ENCODE results near the gene CPNE7.
"Not testable (repeated sequence)": the region's sequence is repeated elsewhere in the genome, so short reads cannot be mapped to it uniquely, and the experiment has no call there.

Gene CPNE7

GRCh38 chr16:89629827-89630610, 54.5 kb downstream of the CPNE7 start:
- in situ Hi-C loops (cut with MboI; ENCODE audit: low sequenced_read_pairs, unreplicated experiment) = no loop called here
- DNase-seq (ENCODE audit: low spot score) = no peak
- TF ChIP-seq CTCF (IDR thresholded peaks at IDR 0.05; ENCODE audit: borderline replicate concordance, control extremely low read depth, extremely low read depth, insufficient read depth, missing control alignments) = no peak

GRCh38 chr16:89633064-89633631, 57.6 kb downstream of the CPNE7 start:
- in situ Hi-C loops (cut with MboI; ENCODE audit: low sequenced_read_pairs, unreplicated experiment) = no loop called here
- DNase-seq (ENCODE audit: low spot score) = no peak
- no peak for TF ChIP-seq CTCF (IDR thresholded peaks at IDR 0.05; ENCODE audit: borderline replicate concordance, control extremely low read depth, extremely low read depth, insufficient read depth, missing control alignments)

GRCh38 chr16:89634463-89635385, 59.2 kb downstream of the CPNE7 start:
- DNase-seq (ENCODE audit: low spot score); in situ Hi-C loops (cut with MboI; ENCODE audit: low sequenced_read_pairs, unreplicated experiment): not testable (repeated sequence)

GRCh38 chr16:89636663-89637062, 61.1 kb downstream of the CPNE7 start:
- in situ Hi-C loops (cut with MboI; ENCODE audit: low sequenced_read_pairs, unreplicated experiment) = no loop called here
- no peak for TF ChIP-seq CTCF (IDR thresholded peaks at IDR 0.05; ENCODE audit: borderline replicate concordance, control extremely low read depth, extremely low read depth, insufficient read depth, missing control alignments)
- DNase-seq (ENCODE audit: low spot score) = no peak

GRCh38 chr16:89637379-89637778, 61.8 kb downstream of the CPNE7 start:
- DNase-seq (ENCODE audit: low spot score) = no peak
- in situ Hi-C loops (cut with MboI; ENCODE audit: low sequenced_read_pairs, unreplicated experiment) = no loop called here
- TF ChIP-seq CTCF (IDR thresholded peaks at IDR 0.05; ENCODE audit: borderline replicate concordance, control extremely low read depth, extremely low read depth, insufficient read depth, missing control alignments) = no peak

- no peak for DNase-seq (ENCODE audit: low spot score)
- in situ Hi-C loops (cut with MboI; ENCODE audit: low sequenced_read_pairs, unreplicated experiment) = no loop called here
- TF ChIP-seq CTCF (IDR thresholded peaks at IDR 0.05; ENCODE audit: borderline replicate concordance, control extremely low read depth, extremely low read depth, insufficient read depth, missing control alignments) = no peak
Measured at GRCh38 chr16:89638455-89638854, 62.9 kb downstream of the CPNE7 start.
